ENCODE measurements around the gene RXRB.

RXRB gene

DNA sequence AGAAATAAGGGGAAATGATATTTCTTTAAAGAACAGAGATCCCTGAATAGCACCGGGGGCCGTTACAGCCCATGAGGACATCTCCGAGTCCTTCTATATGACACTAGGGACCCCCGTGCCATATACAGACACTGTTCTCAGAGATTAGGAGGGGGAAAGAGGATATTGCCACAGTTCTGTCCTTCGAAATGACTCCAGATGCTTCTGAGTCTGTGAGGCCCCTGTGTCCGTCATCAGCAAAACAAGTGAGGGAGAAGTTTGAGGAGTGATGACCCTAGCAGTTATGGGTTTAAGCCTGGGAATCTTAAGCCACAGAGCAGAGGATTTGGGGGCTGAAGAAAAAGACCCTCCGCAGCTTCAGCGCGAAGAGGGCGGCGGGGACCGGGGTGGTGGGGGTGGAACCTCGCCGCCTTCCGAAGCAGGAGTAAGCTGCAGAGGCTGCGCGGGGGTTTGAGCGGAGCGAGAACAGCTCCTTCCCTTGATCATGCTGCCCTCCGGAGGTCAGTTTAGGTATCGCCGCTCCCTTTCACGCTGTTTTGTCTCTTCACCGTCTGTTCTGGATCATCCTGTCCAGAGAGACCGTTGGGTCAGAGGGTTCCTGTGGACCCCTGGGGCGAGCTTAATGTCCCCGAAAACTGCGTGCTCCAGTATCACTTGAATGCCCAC is 47.6 kb upstream of the RXRB start:
- peak overlapping the region; percentile 38 for H3K4me3 ChIP-seq (ENCODE audit: severe bottlenecking)
- H3K4me1 ChIP-seq (ENCODE audit: insufficient read depth, poor library complexity, severe bottlenecking) = peaks cover 10% of the 10 kb centered on the region
- H3K9me3 ChIP-seq (ENCODE audit: severe bottlenecking) = no peaks in the 10 kb centered on the region
- DNase-seq (ENCODE audit: low spot score) (peak; percentile 79), ATAC-seq (ENCODE audit: low read depth) (peak; percentile 41)
- no peaks in the 10 kb centered on the region for H3K27me3 ChIP-seq (ENCODE audit: insufficient read depth, poor library complexity, severe bottlenecking)
- TF ChIP-seq CTCF (IDR thresholded peaks at IDR 0.05; ENCODE audit: poor library complexity, severe bottlenecking) = peak; percentile 92
- H3K27ac ChIP-seq (ENCODE audit: poor library complexity, severe bottlenecking) = peak overlapping the region; percentile 83
- peaks cover 8% of the 10 kb centered on the region; the same call in 1 of the 2 replicates for H3K36me3 ChIP-seq (ENCODE audit: low read depth)

DNA sequence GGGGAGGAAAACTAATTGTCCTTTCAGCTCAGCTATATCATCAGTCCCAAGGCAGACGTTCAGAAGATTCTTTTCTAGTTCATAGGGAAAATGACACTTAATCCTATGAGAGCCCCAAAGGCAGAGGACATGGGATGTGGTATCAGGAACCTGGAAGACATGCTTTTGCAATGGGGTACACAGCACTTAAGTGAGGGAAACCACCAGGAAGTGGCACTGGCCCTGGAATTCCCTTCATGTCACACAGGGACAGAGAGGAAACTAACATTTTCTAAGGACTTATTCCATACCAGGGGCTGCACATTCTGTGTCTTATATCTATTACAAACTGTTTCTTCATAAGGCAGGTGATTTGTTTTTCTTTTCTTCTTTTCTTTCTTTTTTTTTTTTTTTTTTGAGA is 43.0 kb upstream of the RXRB start:
- no peak for TF ChIP-seq CTCF (IDR thresholded peaks at IDR 0.05; ENCODE audit: poor library complexity, severe bottlenecking)
- H3K27me3 ChIP-seq (ENCODE audit: insufficient read depth, poor library complexity, severe bottlenecking) = no peaks in the 10 kb centered on the region
- no peak for ATAC-seq (ENCODE audit: low read depth)

DNA sequence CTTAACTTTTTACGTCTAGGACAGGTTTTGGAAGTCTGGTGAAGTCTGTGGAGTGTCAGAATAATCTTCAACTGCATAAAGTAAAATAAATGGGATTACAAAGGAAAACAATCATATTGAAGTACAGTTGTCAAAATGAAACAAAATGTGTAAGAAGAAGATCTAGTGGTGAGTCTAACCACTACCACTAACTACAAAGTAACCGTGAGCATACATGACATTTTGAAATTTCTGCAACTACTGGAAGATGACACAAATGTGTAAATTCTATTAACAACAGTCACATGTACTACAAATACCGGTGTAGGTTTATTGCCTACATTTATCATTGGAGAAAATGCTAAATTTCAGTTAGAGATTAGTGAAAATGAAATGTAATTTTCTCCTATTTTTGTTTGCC is 41.5 kb upstream of the RXRB start:
- Histone ChIP-seq H3K36me3 (ENCODE audit: low read depth) (no peaks in the 10 kb centered on the region), H3K27me3 (ENCODE audit: insufficient read depth, poor library complexity, severe bottlenecking) (no peaks in the 10 kb centered on the region), H3K27ac (ENCODE audit: poor library complexity, severe bottlenecking) (no peak overlapping the region), H3K4me1 (ENCODE audit: insufficient read depth, poor library complexity, severe bottlenecking) (no peaks in the 10 kb centered on the region), H3K9me3 (ENCODE audit: severe bottlenecking) (no peaks in the 10 kb centered on the region), H3K4me3 (ENCODE audit: severe bottlenecking) (no peak overlapping the region)
- TF ChIP-seq CTCF (IDR thresholded peaks at IDR 0.05; ENCODE audit: poor library complexity, severe bottlenecking) = no peak
- DNase-seq (ENCODE audit: low spot score) (no peak), ATAC-seq (ENCODE audit: low read depth) (no peak)

More for the DNA sequence above, 43.0 kb upstream of the RXRB start:
- DNase-seq (ENCODE audit: low spot score) = no peak
- H3K4me3 ChIP-seq (ENCODE audit: severe bottlenecking) = no peak overlapping the region
- H3K27ac ChIP-seq (ENCODE audit: poor library complexity, severe bottlenecking) = no peak overlapping the region
- no peaks in the 10 kb centered on the region for H3K36me3 ChIP-seq (ENCODE audit: low read depth)
- H3K4me1 ChIP-seq (ENCODE audit: insufficient read depth, poor library complexity, severe bottlenecking) = no peaks in the 10 kb centered on the region
- no peaks in the 10 kb centered on the region for H3K9me3 ChIP-seq (ENCODE audit: severe bottlenecking)

DNA sequence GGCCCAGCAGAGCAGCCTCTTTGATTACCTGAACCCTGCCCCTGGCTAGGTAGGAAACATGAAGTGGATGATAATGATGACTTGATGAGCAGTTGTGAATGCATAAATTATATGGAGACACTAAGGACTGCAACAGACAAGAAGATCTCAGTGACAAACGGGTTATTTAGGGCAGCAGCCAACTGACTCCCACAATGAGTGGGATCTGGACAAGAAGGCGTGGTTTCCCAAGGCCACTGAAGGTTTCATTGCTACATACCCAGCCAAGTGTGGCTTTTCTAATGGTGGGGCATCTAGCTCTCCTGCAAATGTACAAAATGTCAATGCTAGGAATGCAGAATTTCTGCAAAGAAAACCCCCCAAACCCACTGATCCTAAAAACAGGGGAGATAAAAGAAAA is 37.3 kb upstream of the RXRB start:
- DNase-seq (ENCODE audit: low spot score) (no peak), ATAC-seq (ENCODE audit: low read depth) (no peak)
- Histone ChIP-seq H3K9me3 (ENCODE audit: severe bottlenecking) (no peaks in the 10 kb centered on the region), H3K36me3 (ENCODE audit: low read depth) (no peaks in the 10 kb centered on the region), H3K27ac (ENCODE audit: poor library complexity, severe bottlenecking) (no peak overlapping the region), H3K4me3 (ENCODE audit: severe bottlenecking) (no peak overlapping the region), H3K27me3 (ENCODE audit: insufficient read depth, poor library complexity, severe bottlenecking) (no peaks in the 10 kb centered on the region), H3K4me1 (ENCODE audit: insufficient read depth, poor library complexity, severe bottlenecking) (no peaks in the 10 kb centered on the region)
- TF ChIP-seq CTCF (IDR thresholded peaks at IDR 0.05; ENCODE audit: poor library complexity, severe bottlenecking) = no peak

GRCh38 chr6:33236852-33237251 is 36.4 kb upstream of the RXRB start:
- H3K4me3 ChIP-seq (ENCODE audit: severe bottlenecking) = no peak overlapping the region
- DNase-seq (ENCODE audit: low spot score) = no peak
- no peaks in the 10 kb centered on the region for H3K36me3 ChIP-seq (ENCODE audit: low read depth)
- H3K9me3 ChIP-seq (ENCODE audit: severe bottlenecking) = no peaks in the 10 kb centered on the region
- no peaks in the 10 kb centered on the region for H3K4me1 ChIP-seq (ENCODE audit: insufficient read depth, poor library complexity, severe bottlenecking)
- no peaks in the 10 kb centered on the region for H3K27me3 ChIP-seq (ENCODE audit: insufficient read depth, poor library complexity, severe bottlenecking)
- H3K27ac ChIP-seq (ENCODE audit: poor library complexity, severe bottlenecking) = no peak overlapping the region
- no peak for ATAC-seq (ENCODE audit: low read depth)
- no peak for TF ChIP-seq CTCF (IDR thresholded peaks at IDR 0.05; ENCODE audit: poor library complexity, severe bottlenecking)
